BE2C (cell line): ENCODE measurements around the gene GDI1.
A peak's percentile ranks its signal among the peaks of the same experiment; 100 is the strongest.
"Not testable (repeated sequence)": the region's sequence is repeated elsewhere in the genome, so short reads cannot be mapped to it uniquely, and the experiment has no call there.

Experiments used
- DNase-seq: peaks from one replicate; pipeline ENCODE4 v3.0.0-alpha.2; 2020
- H3K27me3 ChIP-seq: fragments of 250-450 bp; sonication (Bioruptor Pico); 2 replicates; pipeline ENCODE4 v1.5.1; 2020; ENCODE audit warnings: mild to moderate bottlenecking
- H3K36me3 ChIP-seq: fragments of 250-450 bp; sonication (Bioruptor Pico); 2 replicates; pipeline ENCODE4 v1.5.1; 2020; ENCODE audit warnings: mild to moderate bottlenecking
- H3K4me1 ChIP-seq: fragments of 250-450 bp; sonication (Bioruptor Pico); 2 replicates; pipeline ENCODE4 v1.5.1; 2020
- H3K4me3 ChIP-seq: 2 replicates; pipeline ENCODE4 v1.5.1; 2011; ENCODE audit warnings: low read depth, low read length
- H3K9me3 ChIP-seq: fragments of 250-450 bp; sonication (Bioruptor Pico); 2 replicates; pipeline ENCODE4 v1.5.1; 2020
- CTCF ChIP-seq: IDR thresholded peaks from 2 replicates; pipeline ENCODE4 v1.5.1; 2012; ENCODE audit warnings: mild to moderate bottlenecking, low read depth, low read length

GDI1 gene

GRCh38 chrX:154398668-154399526 lies 38.1 kb upstream of the GDI1 start:
- H3K4me3 ChIP-seq: peak overlapping the region; percentile 81
- DNase-seq: peak; percentile 78
- H3K36me3 ChIP-seq: peaks cover 33% of the 10 kb centered on the region

GRCh38 chrX:154399527-154400368 lies 37.2 kb upstream of the GDI1 start:
- no peaks in the 10 kb centered on the region for H3K4me1 ChIP-seq
- H3K9me3 ChIP-seq: no peaks in the 10 kb centered on the region
- 0 out of 2 replicates have a peak, but pooled peaks cover 2% of the 10 kb centered on the region for H3K27me3 ChIP-seq
- peaks cover 33% of the 10 kb centered on the region for H3K36me3 ChIP-seq
- peak overlapping the region; percentile 81 for H3K4me3 ChIP-seq
- no peak for TF ChIP-seq CTCF
- no peak for DNase-seq

More at GRCh38 chrX:154398668-154399526, 38.1 kb upstream of the GDI1 start:
- Histone ChIP-seq H3K4me1 (no peaks in the 10 kb centered on the region), H3K27me3 (0 out of 2 replicates have a peak, but pooled peaks cover 2% of the 10 kb centered on the region), H3K9me3 (no peaks in the 10 kb centered on the region)
- peak; percentile 70 for TF ChIP-seq CTCF

- not testable (repeated sequence) for H3K9me3 ChIP-seq, H3K27me3 ChIP-seq, DNase-seq, H3K4me1 ChIP-seq
- Histone ChIP-seq H3K4me3 (peak overlapping the region; percentile 81; the same call in 1 of the 2 replicates), H3K36me3 (peaks cover 33% of the 10 kb centered on the region)
Observed at GRCh38 chrX:154400369-154400817, 36.6 kb upstream of the GDI1 start.

- Histone ChIP-seq H3K27me3 (0 out of 2 replicates have a peak, but pooled peaks cover 2% of the 10 kb centered on the region), H3K36me3 (peaks cover 33% of the 10 kb centered on the region), H3K4me1 (no peaks in the 10 kb centered on the region), H3K9me3 (no peaks in the 10 kb centered on the region), H3K4me3 (no peak overlapping the region)
- DNase-seq: peak; percentile 37
- TF ChIP-seq CTCF: no peak
Observed at GRCh38 chrX:154401045-154401799, 35.7 kb upstream of the GDI1 start.

GRCh38 chrX:154401918-154402621 lies 34.9 kb upstream of the GDI1 start:
- Histone ChIP-seq H3K9me3 (no peaks in the 10 kb centered on the region), H3K4me1 (no peaks in the 10 kb centered on the region), H3K4me3 (no peak overlapping the region), H3K36me3 (peaks cover 33% of the 10 kb centered on the region), H3K27me3 (0 out of 2 replicates have a peak, but pooled peaks cover 2% of the 10 kb centered on the region)
- no peak for DNase-seq
- no peak for TF ChIP-seq CTCF
